NT2/D1 (cell line): ENCODE measurements around the gene S1PR3.

ENCODE experiments used
- SUZ12 ChIP-seq: IDR thresholded peaks from 2 replicates; pipeline ENCODE4 v1.6.1; 2011; ENCODE audit not compliant: insufficient read length, insufficient read depth; ENCODE audit errors: extremely low read depth
- YY1 ChIP-seq: IDR thresholded peaks from 2 replicates; pipeline ENCODE4 v1.6.1; 2011; ENCODE audit not compliant: insufficient read length, insufficient read depth
- ZNF274 ChIP-seq: IDR thresholded peaks from 2 replicates; pipeline ENCODE4 v1.6.1; 2011; ENCODE audit warnings: mild to moderate bottlenecking, low read depth, low read length

GRCh38 chr9:88974641-88975040 is 16.6 kb upstream of the S1PR3 start:
- no peak for TF ChIP-seq SUZ12
- no peak for TF ChIP-seq ZNF274
- TF ChIP-seq YY1 = no peak
